HG03521 (cell line): ENCODE data around the gene BCLAF1.
A peak's percentile ranks its signal among the peaks of the same experiment; 100 is the strongest.
"Not testable (repeated sequence)": the region's sequence is repeated elsewhere in the genome, so short reads cannot be mapped to it uniquely, and the experiment has no call there.

Source experiments
- ATAC-seq: cut with Tn5 transposase; IDR thresholded peaks from one replicate; pipeline ENCODE4 v1.9.1; 2021; ENCODE audit warnings: mild to moderate bottlenecking, moderate library complexity; ENCODE audit not compliant: unreplicated experiment

BCLAF1 gene

GRCh38 chr6:136249811-136250685 is 39.6 kb downstream of the BCLAF1 start, which contains the start of gene MTFR2:
MTFR2 (minus strand) TSS chr6:136250311; CDS start chr6:136249099, 1,212 bp downstream.
- peak; percentile 97 for ATAC-seq

GRCh38 chr6:136249336-136249735 is 40.3 kb downstream of the BCLAF1 start:
- no peak for ATAC-seq

- ATAC-seq = no peak
These were observed 45.5 kb downstream of the BCLAF1 start for GRCh38 chr6:136244061-136244616.

- no peak for ATAC-seq
These were observed 53.0 kb downstream of the BCLAF1 start for GRCh38 chr6:136236466-136237293.

GRCh38 chr6:136235233-136235564 is 54.4 kb downstream of the BCLAF1 start:
- ATAC-seq = no peak

GRCh38 chr6:136232701-136233100 is 56.9 kb downstream of the BCLAF1 start:
- ATAC-seq = no peak

GRCh38 chr6:136230219-136230853 is 59.3 kb downstream of the BCLAF1 start:
- ATAC-seq = no peak

- ATAC-seq = no peak
These were observed 60.8 kb downstream of the BCLAF1 start for GRCh38 chr6:136228814-136229213.

GRCh38 chr6:136226674-136227377 is 62.8 kb downstream of the BCLAF1 start:
- no peak for ATAC-seq

- ATAC-seq = peak; percentile 81
These were observed 63.5 kb downstream of the BCLAF1 start for GRCh38 chr6:136226027-136226673.

GRCh38 chr6:136225496-136225895 is 64.2 kb downstream of the BCLAF1 start:
- ATAC-seq = no peak

- ATAC-seq = not testable (repeated sequence)
These were observed 64.7 kb downstream of the BCLAF1 start for GRCh38 chr6:136224974-136225373.

- ATAC-seq = no peak
These were observed 72.9 kb downstream of the BCLAF1 start for GRCh38 chr6:136216503-136217401.

- ATAC-seq = no peak
These were observed 75.8 kb downstream of the BCLAF1 start for GRCh38 chr6:136213853-136214252.

- ATAC-seq = no peak
These were observed 76.6 kb downstream of the BCLAF1 start for GRCh38 chr6:136213012-136213539.

GRCh38 chr6:136212608-136213007 is 77.0 kb downstream of the BCLAF1 start:
- ATAC-seq = no peak

GRCh38 chr6:136210398-136211165 is 79.1 kb downstream of the BCLAF1 start:
- ATAC-seq = no peak

GRCh38 chr6:136209496-136209895 is 80.2 kb downstream of the BCLAF1 start:
- no peak for ATAC-seq
